Cardiac atrium fibroblast (primary cell): ENCODE data around the gene CNTN2. TPM values are rescaled to one million over a fixed set of nuclear protein-coding genes. Genes with fewer than 3 reads are reported as not detected.

ENCODE experiments used
- total RNA-seq: library from RNA; depleted of rRNA; stranded (reverse); fragments of >200 nt; gene quantifications from 2 replicates; pipeline ENCODE4 v1.2.3, GENCODE V29; 2015

The CNTN2 gene, protein sequence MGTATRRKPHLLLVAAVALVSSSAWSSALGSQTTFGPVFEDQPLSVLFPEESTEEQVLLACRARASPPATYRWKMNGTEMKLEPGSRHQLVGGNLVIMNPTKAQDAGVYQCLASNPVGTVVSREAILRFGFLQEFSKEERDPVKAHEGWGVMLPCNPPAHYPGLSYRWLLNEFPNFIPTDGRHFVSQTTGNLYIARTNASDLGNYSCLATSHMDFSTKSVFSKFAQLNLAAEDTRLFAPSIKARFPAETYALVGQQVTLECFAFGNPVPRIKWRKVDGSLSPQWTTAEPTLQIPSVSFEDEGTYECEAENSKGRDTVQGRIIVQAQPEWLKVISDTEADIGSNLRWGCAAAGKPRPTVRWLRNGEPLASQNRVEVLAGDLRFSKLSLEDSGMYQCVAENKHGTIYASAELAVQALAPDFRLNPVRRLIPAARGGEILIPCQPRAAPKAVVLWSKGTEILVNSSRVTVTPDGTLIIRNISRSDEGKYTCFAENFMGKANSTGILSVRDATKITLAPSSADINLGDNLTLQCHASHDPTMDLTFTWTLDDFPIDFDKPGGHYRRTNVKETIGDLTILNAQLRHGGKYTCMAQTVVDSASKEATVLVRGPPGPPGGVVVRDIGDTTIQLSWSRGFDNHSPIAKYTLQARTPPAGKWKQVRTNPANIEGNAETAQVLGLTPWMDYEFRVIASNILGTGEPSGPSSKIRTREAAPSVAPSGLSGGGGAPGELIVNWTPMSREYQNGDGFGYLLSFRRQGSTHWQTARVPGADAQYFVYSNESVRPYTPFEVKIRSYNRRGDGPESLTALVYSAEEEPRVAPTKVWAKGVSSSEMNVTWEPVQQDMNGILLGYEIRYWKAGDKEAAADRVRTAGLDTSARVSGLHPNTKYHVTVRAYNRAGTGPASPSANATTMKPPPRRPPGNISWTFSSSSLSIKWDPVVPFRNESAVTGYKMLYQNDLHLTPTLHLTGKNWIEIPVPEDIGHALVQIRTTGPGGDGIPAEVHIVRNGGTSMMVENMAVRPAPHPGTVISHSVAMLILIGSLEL
- total RNA-seq = not detected in 2 replicates

GRCh38 chr1:205042911-205043806, at the start of gene CNTN2:
Gene CNTN2, plus strand, starts transcription at chr1:205043212. Its CDS starts 9,974 bp downstream, at chr1:205053186.

DNA sequence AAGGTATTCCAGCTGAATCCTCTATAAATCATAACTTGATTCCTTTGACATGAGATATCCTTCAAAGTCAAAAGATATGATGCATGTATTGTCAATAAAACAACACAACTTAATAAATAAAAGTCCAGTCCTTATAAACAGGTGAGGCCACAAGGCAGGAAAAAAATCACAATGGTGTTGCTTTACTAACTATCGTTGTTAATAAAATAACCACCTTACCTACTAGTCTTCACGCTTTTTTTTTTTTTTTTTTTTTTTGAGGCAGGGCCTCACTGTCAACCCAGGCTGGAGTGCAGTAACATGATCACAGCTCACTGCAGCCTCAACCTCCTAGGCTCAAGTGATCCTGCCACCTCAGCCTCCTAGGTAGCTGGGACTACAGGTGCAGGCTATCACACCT, 41.3 kb downstream of the CNTN2 start, which contains the start of gene TMEM81:
Gene TMEM81 (minus strand): TSS at position 101 of the 400 bp plus-strand sequence. CDS start 140 bp downstream, outside the sequence.

GRCh38 chr1:205121660-205122488, 78.9 kb downstream of the CNTN2 start, which contains the start of gene RBBP5:
Gene RBBP5, minus strand, starts transcription at chr1:205121978. Its CDS starts 105 bp downstream, at chr1:205121873.

Other genes starting within 250 kb of the CNTN2 start
- 21.5 and 34.5 TPM in 2 replicates for gene NFASC, start 172.3 kb upstream of the CNTN2 start, total RNA-seq
- gene TMEM81, start 41.2 kb downstream of the CNTN2 start, total RNA-seq = 2.2 TPM in 1 of 2 replicates, not detected in the other
- gene RBBP5, start 78.8 kb downstream of the CNTN2 start, total RNA-seq = 9.2 and 15.6 TPM in 2 replicates
- 5.4 and 8.3 TPM in 2 replicates for gene DSTYK, start 168.5 kb downstream of the CNTN2 start, total RNA-seq
- 0.18 and 1.1 TPM in 2 replicates for gene TMCC2, start 184.7 kb downstream of the CNTN2 start, total RNA-seq